ENCODE measurements around the gene IL6R.
A peak's percentile ranks its signal among the peaks of the same experiment; 100 is the strongest.

The IL6R gene

DNA sequence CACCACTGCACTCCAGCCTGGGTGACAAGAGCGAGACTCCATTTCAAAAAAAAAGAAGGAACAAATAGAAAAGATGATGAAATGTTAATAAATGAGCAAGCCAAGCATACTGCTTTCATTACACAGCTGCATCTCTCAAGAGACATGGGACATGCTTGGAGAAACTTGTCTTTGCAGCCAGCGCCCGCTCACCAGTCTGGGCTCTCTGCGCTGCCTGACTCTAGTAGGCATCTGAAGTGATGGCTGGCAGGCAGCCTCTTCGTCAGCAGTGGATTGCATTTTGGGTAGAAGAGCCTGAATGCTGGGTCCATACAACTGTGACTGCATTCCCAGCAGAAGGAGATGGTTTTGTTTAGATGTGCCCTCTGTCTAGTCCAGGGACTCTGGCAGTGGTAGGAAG lies 48.0 kb downstream of the IL6R start:
- no peak for DNase-seq (ENCODE audit: low read depth, low spot score)

DNA sequence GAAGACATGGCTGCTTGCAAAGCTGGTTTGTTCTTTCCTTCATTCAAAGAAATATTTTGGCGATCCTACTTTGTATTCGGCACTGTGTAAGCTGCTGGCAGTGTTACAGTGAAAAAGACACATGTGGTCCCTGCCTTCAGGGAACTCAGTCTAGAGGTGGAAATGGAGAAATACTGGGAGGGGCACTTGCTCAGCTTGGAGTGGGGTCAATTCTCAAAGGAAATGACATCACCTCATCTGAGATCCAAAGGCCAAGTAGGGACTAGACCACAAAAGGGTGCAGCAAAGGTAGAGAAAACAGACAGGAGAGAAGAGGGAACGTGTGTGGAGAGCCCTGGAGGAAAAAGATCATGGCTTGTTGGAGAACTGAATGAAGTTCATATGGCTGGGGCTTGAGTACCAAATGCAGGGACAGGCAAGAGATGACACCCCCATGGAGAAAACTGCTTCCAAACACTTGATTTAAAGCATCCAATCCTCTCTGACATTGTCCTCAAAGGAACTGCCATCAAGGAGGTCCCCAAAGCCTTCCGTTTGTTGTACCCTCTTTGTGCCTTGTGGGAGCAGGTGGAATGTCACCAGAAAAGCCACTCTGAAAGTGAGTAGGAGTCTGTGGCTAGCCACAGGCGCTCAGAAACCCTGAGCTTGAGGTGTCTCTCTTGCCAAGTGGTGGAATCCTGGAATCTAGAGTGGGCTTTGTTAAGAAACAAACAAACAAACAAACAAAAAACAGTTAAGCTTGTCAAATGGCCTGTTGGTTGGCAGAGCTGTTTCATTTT lies 48.6 kb downstream of the IL6R start:
- no peak for DNase-seq (ENCODE audit: low read depth, low spot score)

DNA sequence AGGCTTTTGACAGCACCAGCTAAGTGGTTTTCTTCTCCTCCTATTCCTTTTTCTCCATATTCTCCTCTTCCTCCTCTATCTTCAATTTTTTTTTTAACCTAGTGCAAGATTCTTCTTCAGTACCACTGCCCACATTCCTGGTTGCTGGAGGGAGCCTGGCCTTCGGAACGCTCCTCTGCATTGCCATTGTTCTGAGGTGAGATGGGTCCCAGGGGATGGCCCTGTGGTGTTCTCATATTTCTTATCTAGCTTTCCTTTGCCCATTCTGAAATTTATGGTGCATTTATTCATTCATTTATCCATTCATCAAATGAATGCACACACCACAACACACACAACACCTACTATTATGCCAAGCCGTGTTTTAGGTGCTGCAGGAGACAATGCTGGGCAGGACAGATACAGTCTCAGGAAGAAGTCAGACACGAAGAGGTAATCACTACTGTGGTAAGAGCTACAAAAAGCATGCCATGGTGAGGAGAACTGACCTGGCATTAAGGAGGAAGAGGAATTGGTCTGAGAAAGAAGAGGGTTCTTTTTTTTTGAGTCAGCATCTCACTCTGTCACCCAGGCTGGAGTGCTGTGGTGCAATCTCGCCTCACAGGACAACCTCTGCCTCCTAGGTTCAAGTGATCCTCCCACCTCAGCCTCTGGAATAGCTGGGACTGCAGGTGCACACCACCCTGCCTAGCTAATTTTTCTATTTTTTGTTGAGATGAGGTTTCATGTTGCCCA lies 49.4 kb downstream of the IL6R start:
- no peak for DNase-seq (ENCODE audit: low read depth, low spot score)

GRCh38 chr1:154456631-154457030 lies 51.5 kb downstream of the IL6R start:
- no peak for DNase-seq (ENCODE audit: low read depth, low spot score)

GRCh38 chr1:154459080-154459479 lies 53.9 kb downstream of the IL6R start:
- no peak for DNase-seq (ENCODE audit: low read depth, low spot score)

GRCh38 chr1:154460695-154461260 lies 55.6 kb downstream of the IL6R start:
- no peak for DNase-seq (ENCODE audit: low read depth, low spot score)

- DNase-seq (ENCODE audit: low read depth, low spot score) = no peak
These were observed 58.4 kb downstream of the IL6R start for GRCh38 chr1:154463512-154463990.

DNA sequence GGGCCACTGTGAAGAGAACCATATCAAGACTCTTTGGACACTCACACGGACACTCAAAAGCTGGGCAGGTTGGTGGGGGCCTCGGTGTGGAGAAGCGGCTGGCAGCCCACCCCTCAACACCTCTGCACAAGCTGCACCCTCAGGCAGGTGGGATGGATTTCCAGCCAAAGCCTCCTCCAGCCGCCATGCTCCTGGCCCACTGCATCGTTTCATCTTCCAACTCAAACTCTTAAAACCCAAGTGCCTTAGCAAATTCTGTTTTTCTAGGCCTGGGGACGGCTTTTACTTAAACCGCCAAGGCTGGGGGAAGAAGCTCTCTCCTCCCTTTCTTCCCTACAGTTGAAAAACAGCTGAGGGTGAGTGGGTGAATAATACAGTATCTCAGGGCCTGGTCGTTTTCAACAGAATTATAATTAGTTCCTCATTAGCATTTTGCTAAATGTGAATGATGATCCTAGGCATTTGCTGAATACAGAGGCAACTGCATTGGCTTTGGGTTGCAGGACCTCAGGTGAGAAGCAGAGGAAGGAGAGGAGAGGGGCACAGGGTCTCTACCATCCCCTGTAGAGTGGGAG lies 60.6 kb downstream of the IL6R start:
- DNase-seq (ENCODE audit: low read depth, low spot score) = no peak

- no peak for DNase-seq (ENCODE audit: low read depth, low spot score)
These were observed 61.1 kb downstream of the IL6R start for GRCh38 chr1:154466206-154466605.

- DNase-seq (ENCODE audit: low read depth, low spot score) = no peak
These were observed 61.8 kb downstream of the IL6R start for GRCh38 chr1:154466921-154467417.

- DNase-seq (ENCODE audit: low read depth, low spot score) = no peak
These were observed 62.4 kb downstream of the IL6R start for GRCh38 chr1:154467434-154468102.

DNA sequence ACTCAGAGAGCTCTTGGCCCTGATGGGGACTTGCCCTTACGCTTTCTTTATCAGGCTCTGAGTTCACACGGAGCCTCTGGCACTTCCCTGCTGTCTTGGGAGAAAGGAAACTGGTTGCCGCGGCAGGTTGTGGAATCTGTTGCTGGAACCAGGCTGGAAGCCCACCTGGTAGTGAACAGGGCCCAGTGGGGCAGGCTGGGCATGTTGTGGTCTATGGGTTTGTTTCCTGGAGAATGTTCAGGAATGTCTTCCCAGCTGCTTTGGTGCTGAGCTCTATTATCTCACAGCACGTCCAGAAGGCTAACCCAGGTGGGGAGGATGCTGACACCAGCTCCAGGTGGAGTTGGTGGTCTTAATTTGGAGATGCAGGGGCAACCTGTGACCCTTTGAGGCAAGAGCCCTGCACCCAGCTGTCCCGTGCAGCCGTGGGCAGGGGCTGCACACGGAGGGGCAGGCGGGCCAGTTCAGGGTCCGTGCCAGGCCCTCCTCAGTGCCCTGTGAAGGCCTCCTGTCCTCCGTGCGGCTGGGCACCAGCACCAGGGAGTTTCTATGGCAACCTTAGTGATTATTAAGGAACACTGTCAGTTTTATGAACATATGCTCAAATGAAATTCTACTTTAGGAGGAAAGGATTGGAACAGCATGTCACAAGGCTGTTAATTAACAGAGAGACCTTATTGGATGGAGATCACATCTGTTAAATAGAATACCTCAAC lies 63.5 kb downstream of the IL6R start:
- DNase-seq (ENCODE audit: low read depth, low spot score) = no peak

- no peak for DNase-seq (ENCODE audit: low read depth, low spot score)
These were observed 64.9 kb downstream of the IL6R start for GRCh38 chr1:154469844-154470560.

DNA sequence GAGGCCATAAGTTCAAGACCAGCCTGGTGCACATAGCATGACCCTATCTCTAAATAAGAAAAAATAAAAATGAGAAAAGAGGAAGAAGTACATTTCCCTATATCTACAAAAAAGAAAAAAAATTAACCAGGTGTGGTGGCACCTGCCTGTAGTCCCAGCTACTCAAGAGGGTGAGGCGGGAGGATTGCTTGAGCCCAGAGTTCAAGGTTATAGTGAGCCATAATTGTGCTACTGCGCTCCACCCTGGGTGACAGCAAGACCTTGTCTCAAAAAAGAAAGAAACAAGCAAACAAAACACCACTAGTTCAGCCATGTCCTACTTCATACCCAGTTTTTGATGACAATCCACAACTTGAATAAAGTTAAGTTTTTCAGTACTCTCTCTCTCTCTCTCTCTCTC lies 66.2 kb downstream of the IL6R start:
- DNase-seq (ENCODE audit: low read depth, low spot score) = no peak

- no peak for DNase-seq (ENCODE audit: low read depth, low spot score)
These were observed 69.7 kb downstream of the IL6R start for GRCh38 chr1:154474802-154475201.

DNA sequence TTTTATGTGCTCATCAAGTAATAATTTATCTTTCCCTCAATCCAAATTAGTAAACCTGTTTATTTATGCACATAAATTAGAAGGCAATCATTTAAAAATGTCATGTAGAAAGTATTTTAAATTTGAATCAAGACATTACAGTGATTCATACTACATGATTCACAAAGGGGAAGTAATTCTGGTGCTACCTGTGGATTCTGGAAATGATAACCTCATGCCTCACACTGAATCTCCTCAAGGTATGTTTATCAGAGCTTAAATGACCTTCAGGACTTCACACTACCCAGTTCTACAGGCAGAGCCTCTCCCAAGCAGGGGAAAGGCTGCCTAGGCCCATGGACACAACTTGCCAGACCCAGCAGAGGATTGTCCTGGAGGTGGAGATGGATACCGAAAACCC lies 71.6 kb downstream of the IL6R start:
- no peak for DNase-seq (ENCODE audit: low read depth, low spot score)

DNA sequence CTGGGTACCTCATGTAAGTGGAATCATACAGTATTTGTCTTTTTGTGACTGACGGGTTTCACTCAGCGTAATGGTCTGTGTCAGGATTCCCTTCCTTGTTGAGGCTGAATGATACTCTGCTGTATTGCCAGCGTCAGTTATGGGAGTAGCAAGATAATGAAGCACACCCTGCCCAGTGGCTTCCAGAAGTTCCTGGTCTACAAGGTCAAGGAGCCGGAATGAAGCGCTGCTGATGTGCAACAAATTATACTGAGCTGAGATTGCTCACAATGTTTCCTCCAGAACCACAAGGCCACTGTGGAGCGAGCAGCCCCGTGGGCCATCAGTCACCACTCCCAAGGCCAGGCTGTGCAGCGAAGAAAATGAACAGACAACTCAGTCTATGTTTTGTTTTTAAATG lies 72.9 kb downstream of the IL6R start:
- no peak for DNase-seq (ENCODE audit: low read depth, low spot score)

- no peak for DNase-seq (ENCODE audit: low read depth, low spot score)
These were observed 73.5 kb downstream of the IL6R start for GRCh38 chr1:154478639-154479038.

DNA sequence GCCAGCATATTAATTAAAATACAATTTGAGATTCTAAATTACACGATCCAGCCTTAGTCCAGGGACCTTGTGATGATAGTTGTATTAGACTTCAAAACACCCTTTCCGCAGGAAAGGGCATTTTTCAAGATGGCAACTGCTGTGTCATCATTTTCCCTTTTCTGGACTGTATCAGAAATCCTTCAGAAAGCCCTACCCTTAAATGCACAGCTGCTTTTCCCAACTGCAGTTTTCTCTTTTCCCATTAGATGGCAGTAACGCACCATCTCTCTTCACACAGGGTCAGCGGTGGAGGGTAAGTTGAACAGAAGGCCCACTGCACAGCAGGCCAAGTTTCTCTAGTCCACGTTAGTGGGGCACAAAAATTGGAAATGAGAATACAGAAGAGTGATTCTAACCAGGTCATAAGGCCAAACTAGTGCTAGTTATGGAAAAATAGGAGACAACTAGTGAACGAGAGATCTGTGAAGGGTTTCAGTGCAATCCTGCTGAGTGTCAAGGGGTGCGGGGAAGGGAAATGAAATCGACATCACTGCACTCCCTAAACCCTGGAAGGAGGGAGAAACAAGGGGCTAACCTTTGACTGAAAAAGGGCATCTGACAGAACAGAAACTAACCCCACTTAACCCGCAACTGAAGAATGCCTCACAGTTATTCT lies 74.8 kb downstream of the IL6R start:
- DNase-seq (ENCODE audit: low read depth, low spot score) = peak; percentile 78

DNA sequence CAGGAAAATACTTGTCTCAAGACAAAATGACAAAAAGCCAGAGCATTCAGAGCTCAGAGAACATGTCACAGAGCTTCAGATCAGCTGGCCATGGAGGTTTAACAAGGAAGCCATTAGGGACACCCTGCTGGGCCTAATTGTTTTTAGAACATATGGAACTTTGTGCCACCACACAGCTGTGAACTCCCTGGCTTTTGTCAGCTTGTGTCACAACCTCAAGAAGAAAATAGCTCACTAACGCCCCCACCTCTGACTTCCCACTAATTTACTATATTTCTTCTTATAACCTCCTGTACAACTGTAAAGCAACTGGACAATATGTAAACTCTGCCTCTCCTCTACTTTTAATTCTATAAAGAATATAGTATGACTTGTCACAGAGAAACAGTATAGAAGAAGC lies 75.9 kb downstream of the IL6R start:
- DNase-seq (ENCODE audit: low read depth, low spot score) = no peak
